ENCODE data around the gene VTI1A.
"Not testable (repeated sequence)": the region's sequence is repeated elsewhere in the genome, so short reads cannot be mapped to it uniquely, and the experiment has no call there.

The VTI1A gene

GRCh38 chr10:112434988-112435619 lies 11.9 kb upstream of the VTI1A start:
- H3K9me3 Mint-ChIP-seq = no peaks in the 10 kb centered on the region
- no peak overlapping the region for H3K27ac Mint-ChIP-seq
- H3K27me3 Mint-ChIP-seq = no peaks in the 10 kb centered on the region
- no peak overlapping the region for H3K4me3 Mint-ChIP-seq
- H3K4me1 Mint-ChIP-seq (ENCODE audit: low read depth) = no peaks in the 10 kb centered on the region
- peaks cover 57% of the 10 kb centered on the region for H3K36me3 Mint-ChIP-seq (ENCODE audit: low read depth)

GRCh38 chr10:112438356-112438755 lies 8.7 kb upstream of the VTI1A start:
- peaks cover 22% of the 10 kb centered on the region for H3K4me1 Mint-ChIP-seq (ENCODE audit: low read depth)
- H3K9me3 Mint-ChIP-seq = no peaks in the 10 kb centered on the region
- no peaks in the 10 kb centered on the region for H3K27me3 Mint-ChIP-seq
- H3K27ac Mint-ChIP-seq = no peak overlapping the region
- peaks cover 60% of the 10 kb centered on the region for H3K36me3 Mint-ChIP-seq (ENCODE audit: low read depth)
- H3K4me3 Mint-ChIP-seq = no peak overlapping the region

- Mint-ChIP-seq H3K4me1 (ENCODE audit: low read depth) (peaks cover 50% of the 10 kb centered on the region), H3K4me3 (no peak overlapping the region), H3K9me3 (no peaks in the 10 kb centered on the region), H3K36me3 (ENCODE audit: low read depth) (peaks cover 69% of the 10 kb centered on the region), H3K27ac (peak overlapping the region; percentile 38), H3K27me3 (no peaks in the 10 kb centered on the region)
Measured at GRCh38 chr10:112441520-112441919, 5.5 kb upstream of the VTI1A start.

- H3K9me3 Mint-ChIP-seq = no peaks in the 10 kb centered on the region
- peaks cover 50% of the 10 kb centered on the region for H3K4me1 Mint-ChIP-seq (ENCODE audit: low read depth)
- H3K36me3 Mint-ChIP-seq (ENCODE audit: low read depth) = peaks cover 68% of the 10 kb centered on the region
- H3K27me3 Mint-ChIP-seq = no peaks in the 10 kb centered on the region
- H3K4me3 Mint-ChIP-seq = no peak overlapping the region
- H3K27ac Mint-ChIP-seq = peak overlapping the region; percentile 76
Measured at GRCh38 chr10:112442063-112442462, 5.0 kb upstream of the VTI1A start.

- peaks cover 60% of the 10 kb centered on the region for H3K36me3 Mint-ChIP-seq (ENCODE audit: low read depth)
- H3K9me3 Mint-ChIP-seq = no peaks in the 10 kb centered on the region
- peaks cover 66% of the 10 kb centered on the region for H3K4me1 Mint-ChIP-seq (ENCODE audit: low read depth)
- H3K27ac Mint-ChIP-seq = peak overlapping the region; percentile 96
- H3K4me3 Mint-ChIP-seq = peak overlapping the region; percentile 99
- no peaks in the 10 kb centered on the region for H3K27me3 Mint-ChIP-seq
Measured at GRCh38 chr10:112446055-112446854, 760 bp upstream of the VTI1A start.

GRCh38 chr10:112447620-112447928 lies 559 bp downstream of the VTI1A start:
- Mint-ChIP-seq H3K27me3 (no peaks in the 10 kb centered on the region), H3K36me3 (ENCODE audit: low read depth) (peaks cover 50% of the 10 kb centered on the region), H3K27ac (peak overlapping the region; percentile 96), H3K4me1 (ENCODE audit: low read depth) (peaks cover 55% of the 10 kb centered on the region), H3K9me3 (no peaks in the 10 kb centered on the region), H3K4me3 (peak overlapping the region; percentile 99)

GRCh38 chr10:112448888-112449287 lies 1.9 kb downstream of the VTI1A start:
- H3K9me3 Mint-ChIP-seq = no peaks in the 10 kb centered on the region
- peaks cover 39% of the 10 kb centered on the region for H3K36me3 Mint-ChIP-seq (ENCODE audit: low read depth)
- H3K27ac Mint-ChIP-seq = peak overlapping the region; percentile 37
- H3K4me3 Mint-ChIP-seq = peak overlapping the region; percentile 99
- no peaks in the 10 kb centered on the region for H3K27me3 Mint-ChIP-seq
- H3K4me1 Mint-ChIP-seq (ENCODE audit: low read depth) = peaks cover 43% of the 10 kb centered on the region

GRCh38 chr10:112454910-112455779 lies 8.1 kb downstream of the VTI1A start:
- Mint-ChIP-seq H3K36me3 (ENCODE audit: low read depth) (peaks cover 7% of the 10 kb centered on the region), H3K4me3 (peak overlapping the region; percentile 62), H3K9me3 (no peaks in the 10 kb centered on the region), H3K4me1 (ENCODE audit: low read depth) (peaks cover 24% of the 10 kb centered on the region), H3K27me3 (no peaks in the 10 kb centered on the region), H3K27ac (peak overlapping the region; percentile 96)

GRCh38 chr10:112456533-112456932 lies 9.5 kb downstream of the VTI1A start:
- H3K27me3 Mint-ChIP-seq = no peaks in the 10 kb centered on the region
- H3K36me3 Mint-ChIP-seq (ENCODE audit: low read depth) = peaks cover 7% of the 10 kb centered on the region
- H3K4me1 Mint-ChIP-seq (ENCODE audit: low read depth) = peaks cover 30% of the 10 kb centered on the region
- H3K9me3 Mint-ChIP-seq = no peaks in the 10 kb centered on the region
- H3K27ac Mint-ChIP-seq = no peak overlapping the region
- no peak overlapping the region for H3K4me3 Mint-ChIP-seq

- Mint-ChIP-seq H3K9me3 (peaks cover 4% of the 10 kb centered on the region), H3K27ac (peak overlapping the region; percentile 98), H3K36me3 (ENCODE audit: low read depth) (peaks cover 35% of the 10 kb centered on the region), H3K4me3 (no peak overlapping the region), H3K4me1 (ENCODE audit: low read depth) (peaks cover 49% of the 10 kb centered on the region), H3K27me3 (no peaks in the 10 kb centered on the region)
Measured at GRCh38 chr10:112460366-112460765, 13.4 kb downstream of the VTI1A start.

- H3K4me3 Mint-ChIP-seq = peak overlapping the region; percentile 35
- H3K36me3 Mint-ChIP-seq (ENCODE audit: low read depth) = peaks cover 44% of the 10 kb centered on the region
- H3K9me3 Mint-ChIP-seq = peaks cover 4% of the 10 kb centered on the region
- peaks cover 50% of the 10 kb centered on the region for H3K4me1 Mint-ChIP-seq (ENCODE audit: low read depth)
- peak overlapping the region; percentile 98 for H3K27ac Mint-ChIP-seq
- H3K27me3 Mint-ChIP-seq = no peaks in the 10 kb centered on the region
Measured at GRCh38 chr10:112461029-112461887, 14.2 kb downstream of the VTI1A start.

GRCh38 chr10:112464074-112464473 lies 17.1 kb downstream of the VTI1A start:
- not testable (repeated sequence) for H3K27me3 Mint-ChIP-seq, H3K9me3 Mint-ChIP-seq, H3K4me3 Mint-ChIP-seq, H3K27ac Mint-ChIP-seq
- Mint-ChIP-seq H3K36me3 (ENCODE audit: low read depth) (peaks cover 52% of the 10 kb centered on the region), H3K4me1 (ENCODE audit: low read depth) (peaks cover 47% of the 10 kb centered on the region)

- peaks cover 59% of the 10 kb centered on the region for H3K36me3 Mint-ChIP-seq (ENCODE audit: low read depth)
- no peak overlapping the region for H3K4me3 Mint-ChIP-seq
- peak overlapping the region; percentile 58 for H3K27ac Mint-ChIP-seq
- peaks cover 43% of the 10 kb centered on the region for H3K4me1 Mint-ChIP-seq (ENCODE audit: low read depth)
- H3K9me3 Mint-ChIP-seq = peaks cover 4% of the 10 kb centered on the region
- no peaks in the 10 kb centered on the region for H3K27me3 Mint-ChIP-seq
Measured at GRCh38 chr10:112465299-112465883, 18.4 kb downstream of the VTI1A start.

GRCh38 chr10:112466802-112467201 lies 19.8 kb downstream of the VTI1A start:
- H3K36me3 Mint-ChIP-seq (ENCODE audit: low read depth) = peaks cover 51% of the 10 kb centered on the region
- H3K9me3 Mint-ChIP-seq = peaks cover 4% of the 10 kb centered on the region
- peaks cover 38% of the 10 kb centered on the region for H3K4me1 Mint-ChIP-seq (ENCODE audit: low read depth)
- H3K27me3 Mint-ChIP-seq = no peaks in the 10 kb centered on the region
- no peak overlapping the region for H3K27ac Mint-ChIP-seq
- no peak overlapping the region for H3K4me3 Mint-ChIP-seq

All from stimulated activated naive CD8-positive, alpha-beta T cell treated with anti-CD3 and anti-CD28 coated beads, Interleukin-15, Interleukin-2, amounts not matched to agents 100 ng/mL and 50 ng/mL, for 24 hours (primary cell).